CD4-positive, alpha-beta T cell treated with Interleukin-12 subunit alpha and Interleukin-12 subunit beta, for 1 hour (primary cell): ENCODE results near the gene MLST8.

Source experiments
- DNase-seq: peaks from one replicate; pipeline ENCODE4 v3.0.0-alpha.2; 2020

Gene MLST8

DNA sequence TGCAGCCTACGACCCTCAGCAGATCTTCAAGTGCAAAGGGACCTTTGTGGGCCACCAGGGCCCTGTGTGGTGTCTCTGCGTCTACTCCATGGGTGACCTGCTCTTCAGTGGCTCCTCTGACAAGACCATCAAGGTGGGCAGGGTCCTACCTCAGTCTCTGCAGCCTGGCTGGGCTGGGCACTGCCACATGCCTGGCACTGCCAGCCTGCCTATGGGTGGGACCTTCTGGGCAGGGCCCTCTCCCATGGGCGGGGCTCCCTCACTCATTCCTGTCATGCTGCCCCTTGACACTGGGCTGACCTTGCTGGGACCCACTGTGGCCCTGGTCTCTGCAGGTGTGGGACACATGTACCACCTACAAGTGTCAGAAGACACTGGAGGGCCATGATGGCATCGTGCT is 31.3 kb upstream of the MLST8 start:
- DNase-seq: no peak

DNA sequence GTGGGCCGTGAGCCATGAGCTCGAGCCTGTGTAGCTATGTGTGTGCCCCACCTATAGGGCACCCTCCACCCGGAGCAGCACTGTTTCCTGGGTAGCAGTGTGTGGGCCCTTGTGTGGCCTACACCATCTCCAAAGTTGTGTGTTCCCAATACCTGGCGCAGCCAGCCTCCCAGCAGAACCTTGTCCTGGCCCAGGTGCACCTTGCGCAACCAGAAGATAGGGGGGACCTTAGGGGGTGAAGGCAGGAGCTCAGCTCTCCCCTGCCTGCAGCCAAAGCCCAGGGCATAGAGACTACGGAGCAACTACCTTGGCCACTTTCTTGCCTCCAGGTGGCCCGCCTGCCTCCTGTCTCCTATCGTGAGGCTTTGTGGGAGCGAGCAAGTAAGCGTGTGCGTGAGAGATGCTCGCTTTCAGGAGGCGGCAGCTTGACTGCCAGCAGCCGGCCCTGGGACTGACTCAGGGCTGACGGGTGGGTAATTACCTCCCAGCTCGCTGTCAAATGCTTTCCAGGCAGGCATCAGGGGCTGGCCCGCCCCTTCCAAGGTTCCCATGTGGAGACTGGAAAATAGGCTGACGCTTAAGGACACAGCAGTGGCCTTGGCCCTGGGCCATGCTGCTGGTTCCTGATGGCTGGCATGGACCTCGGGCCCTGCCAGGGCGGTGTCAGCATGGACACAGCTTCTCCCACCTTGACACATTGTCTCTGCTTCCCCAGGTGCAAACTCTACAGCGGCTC is 30.7 kb upstream of the MLST8 start:
- DNase-seq: no peak

DNA sequence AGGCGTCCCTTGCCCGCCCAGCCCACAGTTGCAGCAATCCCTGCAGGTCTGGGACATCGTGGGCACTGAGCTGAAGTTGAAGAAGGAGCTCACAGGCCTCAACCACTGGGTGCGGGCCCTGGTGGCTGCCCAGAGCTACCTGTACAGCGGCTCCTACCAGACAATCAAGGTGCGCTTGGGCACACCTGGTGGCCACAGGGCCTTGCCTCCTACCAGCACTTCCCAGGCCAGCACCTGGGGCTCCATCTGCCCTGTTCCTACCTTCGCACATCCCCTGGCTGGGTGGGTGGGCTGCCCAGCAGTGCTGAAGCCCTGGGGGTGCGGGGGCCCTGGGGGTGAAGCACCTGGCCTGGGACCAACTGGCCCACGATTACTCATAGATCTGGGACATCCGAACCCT is 29.8 kb upstream of the MLST8 start:
- DNase-seq: no peak

- no peak for DNase-seq
These were observed 29.2 kb upstream of the MLST8 start for GRCh38 chr16:2176047-2176446.

GRCh38 chr16:2177101-2177500 is 28.2 kb upstream of the MLST8 start:
- DNase-seq: no peak

DNA sequence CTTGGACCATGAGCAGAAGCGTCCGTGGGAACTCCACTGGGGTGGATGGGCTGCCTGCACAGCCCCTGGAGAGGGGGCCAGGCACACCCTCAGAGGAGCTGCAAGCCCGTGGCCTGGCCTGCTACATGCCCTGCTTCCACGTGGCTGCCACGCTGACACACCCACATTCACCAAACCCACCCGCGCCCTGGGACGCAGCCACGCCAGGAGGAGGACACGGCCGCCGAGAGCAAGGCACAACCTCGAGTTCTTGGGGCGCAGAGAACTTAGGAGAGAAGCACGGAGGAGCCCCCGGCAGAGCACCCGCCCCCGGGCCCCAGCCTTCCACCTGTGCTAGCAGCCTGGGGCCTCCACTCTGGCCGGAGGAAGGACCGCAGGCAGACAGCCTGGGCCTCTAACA is 27.7 kb upstream of the MLST8 start:
- DNase-seq: no peak

DNA sequence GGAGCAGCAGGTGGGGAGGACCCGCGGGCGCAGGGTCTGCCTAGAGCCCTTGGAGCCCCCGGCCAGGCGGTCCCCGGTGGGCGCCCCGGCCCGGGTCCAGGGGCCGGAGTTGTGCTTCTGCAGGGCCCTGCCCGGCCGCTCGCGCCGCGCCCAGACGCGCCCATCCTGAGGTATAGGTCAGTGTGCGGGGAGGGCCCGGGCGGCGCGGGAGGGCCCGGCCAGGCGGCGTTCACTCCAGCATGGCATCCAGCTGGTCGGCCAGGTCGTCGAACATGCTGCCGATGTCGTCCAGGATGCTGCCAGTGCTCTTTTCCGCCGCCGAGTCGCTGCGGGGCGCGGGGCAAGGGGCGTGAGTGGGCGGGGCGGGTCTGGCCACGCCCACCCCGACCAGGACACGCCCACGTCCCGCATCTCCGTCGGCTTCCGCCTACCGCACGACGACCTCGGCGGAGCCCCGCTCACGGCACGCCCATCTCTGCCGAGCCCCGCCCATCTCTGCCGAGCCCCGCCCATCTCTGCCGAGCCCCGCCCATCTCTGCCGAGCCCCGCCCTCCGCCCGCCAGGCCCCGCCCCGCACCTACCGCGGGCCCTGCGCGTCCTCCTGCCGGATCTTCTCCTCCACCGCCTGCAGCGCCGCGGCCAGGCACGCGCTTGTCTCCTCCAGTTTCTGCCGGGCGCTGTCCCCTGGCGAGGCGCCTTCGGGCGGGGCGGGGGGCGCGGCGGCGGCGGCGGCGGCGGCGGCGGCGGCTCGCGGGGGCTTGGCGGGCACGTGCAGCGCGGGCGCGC is 26.7 kb upstream of the MLST8 start:
- DNase-seq: peak; percentile 52

DNA sequence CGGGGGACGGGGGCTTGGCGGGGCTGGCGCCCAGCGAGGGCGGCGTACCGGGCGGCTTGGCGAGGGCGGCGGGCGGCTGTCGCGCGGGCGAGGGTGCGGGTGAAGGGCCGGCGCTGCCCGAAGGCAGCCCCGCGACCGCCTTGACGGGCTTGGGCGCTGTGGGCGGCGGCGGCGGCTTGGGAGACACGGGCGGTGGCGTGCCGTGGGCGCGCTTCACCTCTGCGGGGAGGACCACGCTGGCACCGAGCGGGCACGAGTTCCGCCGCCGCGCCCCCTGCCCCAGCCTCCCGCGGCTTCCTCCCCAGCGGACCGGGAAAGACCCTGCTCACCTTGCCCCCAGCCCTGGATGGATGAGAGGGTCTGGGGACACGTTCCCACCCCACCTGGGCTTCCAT is 26.1 kb upstream of the MLST8 start:
- DNase-seq: no peak

- DNase-seq: no peak
These were observed 25.7 kb upstream of the MLST8 start for GRCh38 chr16:2179576-2179975.

DNA sequence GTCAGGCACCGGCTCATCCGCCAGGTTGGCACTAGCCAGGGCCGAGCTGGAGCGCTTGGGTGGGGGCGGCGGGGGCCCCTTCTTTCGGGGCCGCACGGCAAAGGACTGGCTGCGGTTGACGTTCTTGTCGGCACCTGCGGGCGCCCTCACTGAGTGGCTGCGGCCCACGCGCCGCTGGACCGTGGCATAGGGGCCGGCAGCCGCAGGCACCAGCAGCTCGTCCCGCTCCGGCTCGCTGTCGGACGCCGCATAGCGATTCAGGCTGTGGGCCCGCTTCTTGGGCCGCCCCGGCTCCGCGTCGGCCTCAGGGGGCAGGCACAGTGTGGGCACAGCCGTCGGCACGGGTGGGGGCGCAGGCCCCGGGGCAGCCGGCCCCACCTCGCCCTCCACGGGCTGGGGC is 24.8 kb upstream of the MLST8 start:
- no peak for DNase-seq

DNA sequence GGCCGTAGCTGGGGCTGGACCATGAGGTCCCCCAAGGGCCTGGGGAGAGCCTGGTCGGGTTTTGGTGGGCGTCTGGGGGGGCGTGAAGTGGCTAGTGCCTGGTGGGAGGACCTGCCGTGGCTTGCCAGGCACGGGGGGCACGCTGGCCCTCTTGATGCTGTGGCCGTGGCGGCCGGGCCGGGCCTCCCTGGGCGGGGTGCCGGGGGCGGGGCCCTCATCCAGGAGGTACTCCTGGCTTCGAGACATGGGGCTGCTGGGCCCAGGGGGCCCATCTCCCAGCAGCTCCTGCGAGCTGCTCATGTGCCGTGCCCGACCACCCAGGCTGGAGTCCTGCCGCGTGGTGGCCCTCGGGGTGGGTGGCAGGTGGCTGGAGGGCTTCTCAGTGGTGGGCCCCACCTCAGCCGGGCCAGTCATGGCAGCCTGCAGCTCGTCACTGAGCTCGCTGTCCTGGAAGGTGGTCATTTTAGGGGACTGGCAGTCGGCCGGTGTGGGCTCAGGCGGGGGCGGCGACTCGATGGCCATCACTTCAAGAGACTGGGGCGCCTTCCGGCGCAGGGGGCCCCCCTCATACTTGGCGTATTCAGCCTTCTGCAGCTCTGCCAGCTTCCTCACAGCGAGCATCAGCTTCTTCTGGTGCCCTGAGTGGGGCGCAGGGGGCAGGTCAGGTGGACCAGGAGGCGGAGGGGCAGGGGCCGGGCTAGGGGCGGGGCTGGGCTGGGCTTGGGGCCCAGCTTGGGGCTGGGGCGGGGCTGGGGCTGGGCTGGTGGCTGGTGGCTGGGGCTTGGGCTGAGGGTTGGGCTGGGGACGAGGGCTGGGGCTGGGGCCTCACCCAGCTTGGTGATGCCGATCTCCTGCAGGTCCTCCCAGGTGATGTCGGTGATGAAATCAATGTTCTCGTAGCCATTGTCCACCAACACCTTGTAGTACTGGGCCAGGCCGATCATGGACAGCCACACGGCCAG is 24.0 kb upstream of the MLST8 start:
- no peak for DNase-seq

- DNase-seq: no peak
These were observed 23.3 kb upstream of the MLST8 start for GRCh38 chr16:2181952-2182351.

GRCh38 chr16:2183671-2184070 is 21.6 kb upstream of the MLST8 start:
- DNase-seq: no peak

DNA sequence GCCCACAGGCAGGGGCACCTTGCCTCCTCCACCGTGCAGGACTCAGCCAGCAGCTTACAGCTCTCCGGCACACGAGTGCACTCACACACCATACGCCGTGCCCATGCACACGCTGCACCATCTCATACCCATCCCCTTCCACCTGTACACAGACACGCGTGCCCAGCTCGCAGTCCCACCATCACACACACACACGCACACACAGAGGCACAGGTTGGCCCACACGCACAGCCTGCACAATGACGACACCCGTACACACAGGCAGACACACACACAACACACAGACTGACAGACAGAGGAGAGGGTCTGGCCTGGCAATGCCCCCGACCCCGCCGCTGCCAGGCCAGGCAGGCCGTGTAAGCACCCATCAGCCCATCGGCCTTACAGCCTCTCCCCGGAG is 20.9 kb upstream of the MLST8 start:
- no peak for DNase-seq

- DNase-seq: no peak
These were observed 20.3 kb upstream of the MLST8 start for GRCh38 chr16:2184962-2185361.

DNA sequence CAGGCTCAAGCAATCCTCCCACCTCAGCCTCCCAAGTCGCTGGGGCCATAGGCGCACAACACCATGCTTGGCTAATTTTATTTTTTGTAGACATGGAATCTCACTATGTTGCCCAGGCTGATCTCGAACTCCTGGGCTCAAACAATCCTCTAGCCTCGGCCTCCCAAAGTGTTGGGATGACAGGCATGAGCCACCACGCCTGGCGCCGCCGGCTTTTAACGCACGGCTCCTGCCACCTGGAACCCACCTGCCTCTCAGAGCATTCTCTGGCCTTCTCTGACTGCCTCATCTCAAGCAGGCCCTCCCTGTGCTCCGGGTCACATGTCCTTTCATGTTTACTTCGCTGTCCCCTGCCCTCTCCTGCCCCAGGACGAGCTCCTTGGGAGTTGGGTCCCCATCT is 19.2 kb upstream of the MLST8 start:
- DNase-seq: no peak

- no peak for DNase-seq
These were observed 18.7 kb upstream of the MLST8 start for GRCh38 chr16:2186505-2186904.

DNA sequence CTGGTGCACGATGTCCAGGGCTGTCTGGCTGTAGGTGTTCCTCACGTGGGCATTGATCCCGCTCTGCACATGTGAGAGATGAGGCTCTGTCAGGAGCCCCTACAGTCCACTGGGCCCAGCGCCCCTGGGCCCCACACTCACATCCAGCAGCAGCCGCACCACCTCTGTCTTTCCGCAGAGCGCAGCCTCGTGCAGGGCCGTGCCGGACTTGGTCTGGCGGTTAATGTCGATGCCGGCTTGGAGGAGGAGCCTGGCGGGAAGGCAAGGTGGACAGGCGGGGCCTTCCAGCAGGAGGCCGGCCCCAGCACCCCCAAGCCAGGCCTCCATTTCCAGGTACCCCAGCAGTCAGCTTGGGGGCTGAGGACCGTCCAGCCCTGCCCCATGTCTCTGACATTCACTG is 18.0 kb upstream of the MLST8 start:
- DNase-seq: no peak

GRCh38 chr16:2188395-2188794 is 16.9 kb upstream of the MLST8 start:
- DNase-seq: no peak

DNA sequence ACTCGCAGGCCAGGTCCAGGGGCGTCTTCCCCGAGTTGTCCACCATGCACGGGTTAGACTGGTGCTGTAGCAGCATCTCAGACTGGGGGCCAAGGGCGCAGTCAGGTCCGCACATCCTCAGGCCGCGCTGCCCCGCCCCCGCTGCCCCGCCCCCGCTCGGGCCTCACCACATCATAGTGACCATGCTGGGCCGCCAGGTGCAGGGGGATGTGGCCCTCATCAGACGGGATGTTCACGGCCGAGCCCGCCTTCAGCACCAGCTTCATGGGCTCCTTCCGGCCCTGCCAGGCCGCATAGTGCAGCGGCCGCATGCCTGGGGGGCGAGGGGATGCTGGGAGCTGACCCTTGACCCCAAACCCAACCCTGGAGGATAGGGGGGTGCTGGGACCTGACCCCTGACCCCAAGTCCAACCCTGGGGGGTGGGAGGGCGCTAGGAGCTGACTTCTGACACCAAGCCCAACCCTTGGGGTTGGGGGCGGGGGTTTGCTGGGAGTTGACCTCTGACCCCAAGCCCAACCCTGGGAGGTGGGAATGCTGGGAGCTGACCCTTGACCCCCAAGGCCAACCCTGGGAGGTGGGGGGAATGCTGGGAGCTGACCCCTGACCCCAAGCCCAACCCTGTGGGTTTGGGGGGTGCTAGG is 15.9 kb upstream of the MLST8 start:
- DNase-seq: no peak

- no peak for DNase-seq
These were observed 15.1 kb upstream of the MLST8 start for GRCh38 chr16:2190002-2190658.

- no peak for DNase-seq
These were observed 14.4 kb upstream of the MLST8 start for GRCh38 chr16:2190659-2191445.
